GM06990 (cell line): ENCODE measurements around the gene FKBP5.
A peak's percentile ranks its signal among the peaks of the same experiment; 100 is the strongest.

Experiments
- DNase-seq: peaks from one replicate; pipeline ENCODE4 v3.0.0-alpha.2; 2011; ENCODE audit not compliant: insufficient read length; ENCODE audit errors: extremely low read depth
- H3K27me3 ChIP-seq: replicated peaks from 2 replicates; pipeline ENCODE4 v1.6.0; 2011; ENCODE audit warnings: low read length; ENCODE audit not compliant: control insufficient read depth, insufficient read depth
- H3K36me3 ChIP-seq: 2 replicates; pipeline ENCODE4 v1.5.1; 2011; ENCODE audit warnings: low read length; ENCODE audit not compliant: control insufficient read depth, insufficient read depth
- H3K4me3 ChIP-seq: replicated peaks from 2 replicates; pipeline ENCODE4 v1.5.1; 2011; ENCODE audit warnings: low read depth, mild to moderate bottlenecking, control low read depth, low read length
- CTCF ChIP-seq: IDR thresholded peaks from 2 replicates; pipeline ENCODE4 v1.5.1; 2011; ENCODE audit warnings: low read length, control low read depth, mild to moderate bottlenecking, inconsistent platforms; ENCODE audit not compliant: insufficient read depth, poor library complexity, severe bottlenecking

Gene FKBP5

GRCh38 chr6:35589201-35589739, 99.4 kb downstream of the FKBP5 start:
- TF ChIP-seq CTCF: no peak
- Histone ChIP-seq H3K4me3 (no peak overlapping the region), H3K27me3 (no peaks in the 10 kb centered on the region), H3K36me3 (peaks cover 4% of the 10 kb centered on the region)
- no peak for DNase-seq

- H3K4me3 ChIP-seq: no peak overlapping the region
- TF ChIP-seq CTCF: no peak
- H3K27me3 ChIP-seq: no peaks in the 10 kb centered on the region
- peaks cover 2% of the 10 kb centered on the region for H3K36me3 ChIP-seq
- no peak for DNase-seq
Measured at GRCh38 chr6:35587167-35587566, 101.5 kb downstream of the FKBP5 start.

- Histone ChIP-seq H3K4me3 (no peak overlapping the region), H3K27me3 (no peaks in the 10 kb centered on the region), H3K36me3 (peaks cover 2% of the 10 kb centered on the region)
- TF ChIP-seq CTCF: no peak
- DNase-seq: no peak
Measured at GRCh38 chr6:35586542-35586941, 102.2 kb downstream of the FKBP5 start.

GRCh38 chr6:35585658-35586057, 103.1 kb downstream of the FKBP5 start:
- Histone ChIP-seq H3K36me3 (peaks cover 2% of the 10 kb centered on the region), H3K27me3 (no peaks in the 10 kb centered on the region), H3K4me3 (no peak overlapping the region)
- TF ChIP-seq CTCF: no peak
- no peak for DNase-seq

- Histone ChIP-seq H3K36me3 (no peaks in the 10 kb centered on the region; the same call in 1 of the 2 replicates), H3K4me3 (no peak overlapping the region), H3K27me3 (no peaks in the 10 kb centered on the region)
- peak; percentile 71 for TF ChIP-seq CTCF
- peak; percentile 15 for DNase-seq
Measured at GRCh38 chr6:35583893-35584688, 104.6 kb downstream of the FKBP5 start.
